HepG2 (cell line): ENCODE data around the gene TET2. TPM values are rescaled to one million over a fixed set of nuclear protein-coding genes. Genes with fewer than 3 reads are reported as not detected.

ENCODE experiments used
- ATAC-seq: fragments of 200-7000 bp; cut with Tn5 transposase; 3 replicates; pipeline ENCODE4 v1.9.1; 2020; ENCODE audit warnings: mild to moderate bottlenecking, moderate library complexity
- BruUV-seq: library from RNA; stranded (reverse); fragments of 400-500 nt; replicated peaks from 2 replicates; lab custom pipeline; 2021; lab: Mats Ljungman, UMichigan
- CTCF ChIA-PET: fragments of 300-600 bp; formaldehyde crosslinking; extraction: SDS; loops from one replicate; lab custom pipeline; 2021; ENCODE audit warnings: low total read pairs, inconsistent platforms, low intra/inter-chr PET ratio; lab: Yijun Ruan, JAX
- POLR2A ChIA-PET: fragments of 350-600 bp; sonication (Branson Sonifier 250); formaldehyde crosslinking; loops from one replicate; lab custom pipeline; 2020; ENCODE audit warnings: antibody characterized with exemption, inconsistent platforms; lab: Yijun Ruan, JAX
- DNase-seq: peaks from one replicate; pipeline ENCODE4 v3.0.0-alpha.2; 2015; ENCODE audit warnings: low spot score
- FAIRE-seq: peaks from 3 replicates; lab custom pipeline; 2011; peaks lifted over from hg19 to GRCh38; lab: Jason Lieb, UNC
- H2AFZ ChIP-seq: one replicate; pipeline ENCODE4 v1.6.1; 2011; ENCODE audit warnings: low read length, inconsistent platforms
- H3K27ac ChIP-seq: fragments of 300-600 bp; 3 replicates; pipeline ENCODE4 v1.8.0; 2011; ENCODE audit warnings: mixed run types, mild to moderate bottlenecking, mixed read lengths, low read length, inconsistent platforms; ENCODE audit not compliant: insufficient read depth; ENCODE audit errors: extremely low read length
- H3K27me3 ChIP-seq, 2 experiments: fragments of 200-600 bp in 1 of 2; 2 replicates in 1 of 2; 3 replicates in 1 of 2; pipeline versions ENCODE4 v1.6.0 to v1.8.0; 2011; ENCODE audit warnings: low read length in 2 of 2, mild to moderate bottlenecking in 2 of 2, moderate library complexity in 2 of 2, inconsistent platforms in 1 of 2; ENCODE audit not compliant: insufficient read depth in 2 of 2, control insufficient read depth in 1 of 2
- H3K36me3 ChIP-seq, 2 experiments: fragments of 200-600 bp in 1 of 2; replicated peaks in 1 of 2; 2 replicates in 1 of 2; 3 replicates in 1 of 2; pipeline versions ENCODE4 v1.5.1 to v1.8.0; 2011; ENCODE audit warnings: low read length in 2 of 2, inconsistent platforms in 1 of 2; ENCODE audit not compliant: insufficient read depth in 2 of 2, control insufficient read depth in 1 of 2
- H3K4me1 ChIP-seq: 2 replicates; pipeline ENCODE4 v1.5.1; 2012; ENCODE audit warnings: low read length, inconsistent platforms; ENCODE audit not compliant: insufficient read depth
- H3K4me2 ChIP-seq: 2 replicates; pipeline ENCODE4 v1.6.0; 2011; ENCODE audit warnings: low read depth, low read length, inconsistent platforms
- H3K4me3 ChIP-seq, 3 experiments: fragments of 200-600 bp in 1 of 3; sonication (generic), shearing (Covaris generic) in 1 of 3; replicated peaks in 1 of 3; 2 replicates each; pipeline ENCODE4 v1.5.1; 2011 to 2016; ENCODE audit warnings: low read length in 3 of 3, inconsistent platforms in 2 of 3, low read depth in 2 of 3, mild to moderate bottlenecking in 2 of 3, control low read depth in 1 of 3, mixed read lengths in 1 of 3; ENCODE audit not compliant: insufficient read depth in 1 of 3
- H3K79me2 ChIP-seq: one replicate; pipeline ENCODE4 v1.6.1; 2011; ENCODE audit warnings: low read length, inconsistent platforms; ENCODE audit not compliant: insufficient read depth
- H3K9ac ChIP-seq: 2 replicates; pipeline ENCODE4 v1.6.0; 2011; ENCODE audit warnings: mild to moderate bottlenecking, low read depth, low read length, inconsistent platforms; ENCODE audit not compliant: insufficient read depth
- H3K9me3 ChIP-seq: 2 replicates; pipeline ENCODE4 v1.5.1; 2012; ENCODE audit warnings: mild to moderate bottlenecking, low read length
- H4K20me1 ChIP-seq: 2 replicates; pipeline ENCODE4 v1.6.0; 2011; ENCODE audit warnings: inconsistent platforms, mild to moderate bottlenecking, low read length, moderate library complexity; ENCODE audit not compliant: insufficient read depth
- HNRNPH1 ChIP-seq: fragments of 200-400 bp; formaldehyde crosslinking; optimal IDR thresholded peaks from 2 replicates; pipeline ENCODE3; 2017; ENCODE audit warnings: mild to moderate bottlenecking, low read depth, low read length
- IKZF1 ChIP-seq: fragments of 450-650 bp; IDR thresholded peaks from 2 replicates; pipeline ENCODE4 v1.7.1; 2016
- KAT7 ChIP-seq: IDR thresholded peaks from 2 replicates; pipeline ENCODE4 v1.6.1; 2018; ENCODE audit warnings: borderline replicate concordance, missing compliant biosample characterization
- RARG ChIP-seq: sonication (generic); formaldehyde crosslinking; IDR thresholded peaks from 2 replicates; pipeline ENCODE4 v1.4.0; 2020; ENCODE audit warnings: low read depth, mild to moderate bottlenecking, missing genetic modification reagents
- RFX5 ChIP-seq: IDR thresholded peaks from 2 replicates; pipeline ENCODE4 v1.6.1; 2011; ENCODE audit warnings: low read depth, low read length, improper control_type of control experiment
- ZNF280B ChIP-seq: sonication (generic); formaldehyde crosslinking; IDR thresholded peaks from 2 replicates; pipeline ENCODE4 v1.5.0; 2020; ENCODE audit warnings: missing genetic modification reagents, mild to moderate bottlenecking, borderline replicate concordance
- ZSCAN30 ChIP-seq: sonication (generic); formaldehyde crosslinking; IDR thresholded peaks from 2 replicates; pipeline ENCODE4 v1.5.0; 2020; ENCODE audit warnings: mild to moderate bottlenecking, missing genetic modification reagents
- WGBS: methylation state at CpG from one replicate; pipeline ENCODE4 v1.1.6; 2017; ENCODE audit warnings: low lambda C conversion rate; 5-methylcytosine and 5-hydroxymethylcytosine counted together
- in situ Hi-C: cut with HindIII; loops from 2 replicates; pipeline ENCODE4 v1.10.0; 2017; ENCODE audit warnings: low pct_unique_long_range_greater_than_20kb; ENCODE audit not compliant: extremely low pct_ligation_motif_present
- intact Hi-C: fragments of 100-400 bp; cut with micrococcal nuclease; formaldehyde crosslinking; loops from one replicate; pipeline ENCODE4 v1.10.0; 2022; ENCODE audit not compliant: unreplicated experiment
- polyA plus RNA-seq, 8 experiments: library from polyadenylated mRNA; depleted of rRNA in 3 of 8; stranded (reverse) in 7 of 8; unstranded in 1 of 8; fragments of >200 nt; fragmentation: Illumina TruSeq in 4 of 8; extraction: Trizol in 4 of 8; gene quantifications; 2 replicates each; pipeline versions ENCODE4 v1.2.1 to v1.2.3, GENCODE V29; 2011 to 2016; ENCODE audit warnings: low read depth in 4 of 8, missing spikeins in 1 of 8, mixed read lengths in 1 of 8; ENCODE audit not compliant: insufficient read depth in 1 of 8
- total RNA-seq, 5 experiments: library from RNA; depleted of rRNA; stranded (reverse); fragments of >200 nt; fragmentation: Illumina TruSeq; extraction: Trizol; gene quantifications; 2 replicates each; pipeline ENCODE4 v1.2.3, GENCODE V29; 2016; ENCODE audit warnings: low read depth in 1 of 5
- TF ChIP-seq, protein P1 (sequence below): sonication (generic); formaldehyde crosslinking; IDR thresholded peaks from 2 replicates; pipeline ENCODE4 v1.4.0; 2020; ENCODE audit warnings: low read depth, mild to moderate bottlenecking, missing genetic modification reagents
- TF ChIP-seq, protein P2 (sequence below): sonication (generic); formaldehyde crosslinking; IDR thresholded peaks from 2 replicates; pipeline ENCODE4 v1.5.1; 2020; ENCODE audit warnings: mild to moderate bottlenecking, missing genetic modification reagents

TET2 gene
- total and polyA plus RNA-seq, 2 of the 13 experiments (the other 11 are each of a cell fraction or from before 2014, with no cell fraction given): 4.7 to 4.8 TPM

- CTCF ChIA-PET: no interaction called here
- TF ChIP-seq ZSCAN30 (CRISPR knock-in tag) (no peak), ZNF280B (CRISPR knock-in tag) (no peak)
- TF ChIP-seq, all 625 proteins: peak for 0
- H3K9me3 ChIP-seq: no peaks in the 10 kb centered on the region
Measured at GRCh38 chr4:105194328-105195231, 47.9 kb downstream of the TET2 start.

GRCh38 chr4:105196523-105197145 is 50.0 kb downstream of the TET2 start:
- no peaks in the 10 kb centered on the region for H4K20me1 ChIP-seq
- intact Hi-C loops (no loop called here), in situ Hi-C loops (no loop called here)
- no peak for FAIRE-seq
- 0 out of 3 replicates have a peak, but pooled peaks have one; percentile 43 for ATAC-seq
- 87% methylated on average over 5 of the region's 5 CpGs for WGBS
- no peak overlapping the region for H3K9ac ChIP-seq
- DNase-seq: no peak
- no peak overlapping the region for H2AFZ ChIP-seq
- peaks cover 27% of the 10 kb centered on the region for H3K4me1 ChIP-seq
- H3K27ac ChIP-seq: no peak overlapping the region
- H3K79me2 ChIP-seq: no peaks in the 10 kb centered on the region
- no peaks in the 10 kb centered on the region for H3K36me3 ChIP-seq
- H3K9me3 ChIP-seq: no peaks in the 10 kb centered on the region
- no peaks in the 10 kb centered on the region for H3K27me3 ChIP-seq
- no peak overlapping the region for H3K4me3 ChIP-seq
- ChIA-PET CTCF (interaction anchor here (0.9 to 1.1 kb wide), 2 partner anchors 50 to 55 kb away, joined by 3 read pairs; partner anchors contain the start of gene TET2), POLR2A (no interaction called here)
- BruUV-seq: no TSS peak
- H3K4me2 ChIP-seq: no peak overlapping the region
- no peak for TF ChIP-seq KAT7 (CRISPR knock-in tag)
- TF ChIP-seq, protein P1, sequence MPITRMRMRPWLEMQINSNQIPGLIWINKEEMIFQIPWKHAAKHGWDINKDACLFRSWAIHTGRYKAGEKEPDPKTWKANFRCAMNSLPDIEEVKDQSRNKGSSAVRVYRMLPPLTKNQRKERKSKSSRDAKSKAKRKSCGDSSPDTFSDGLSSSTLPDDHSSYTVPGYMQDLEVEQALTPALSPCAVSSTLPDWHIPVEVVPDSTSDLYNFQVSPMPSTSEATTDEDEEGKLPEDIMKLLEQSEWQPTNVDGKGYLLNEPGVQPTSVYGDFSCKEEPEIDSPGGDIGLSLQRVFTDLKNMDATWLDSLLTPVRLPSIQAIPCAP: no peak
- TF ChIP-seq RFX5: no peak
- TF ChIP-seq RARG: no peak
- TF ChIP-seq, protein P2, sequence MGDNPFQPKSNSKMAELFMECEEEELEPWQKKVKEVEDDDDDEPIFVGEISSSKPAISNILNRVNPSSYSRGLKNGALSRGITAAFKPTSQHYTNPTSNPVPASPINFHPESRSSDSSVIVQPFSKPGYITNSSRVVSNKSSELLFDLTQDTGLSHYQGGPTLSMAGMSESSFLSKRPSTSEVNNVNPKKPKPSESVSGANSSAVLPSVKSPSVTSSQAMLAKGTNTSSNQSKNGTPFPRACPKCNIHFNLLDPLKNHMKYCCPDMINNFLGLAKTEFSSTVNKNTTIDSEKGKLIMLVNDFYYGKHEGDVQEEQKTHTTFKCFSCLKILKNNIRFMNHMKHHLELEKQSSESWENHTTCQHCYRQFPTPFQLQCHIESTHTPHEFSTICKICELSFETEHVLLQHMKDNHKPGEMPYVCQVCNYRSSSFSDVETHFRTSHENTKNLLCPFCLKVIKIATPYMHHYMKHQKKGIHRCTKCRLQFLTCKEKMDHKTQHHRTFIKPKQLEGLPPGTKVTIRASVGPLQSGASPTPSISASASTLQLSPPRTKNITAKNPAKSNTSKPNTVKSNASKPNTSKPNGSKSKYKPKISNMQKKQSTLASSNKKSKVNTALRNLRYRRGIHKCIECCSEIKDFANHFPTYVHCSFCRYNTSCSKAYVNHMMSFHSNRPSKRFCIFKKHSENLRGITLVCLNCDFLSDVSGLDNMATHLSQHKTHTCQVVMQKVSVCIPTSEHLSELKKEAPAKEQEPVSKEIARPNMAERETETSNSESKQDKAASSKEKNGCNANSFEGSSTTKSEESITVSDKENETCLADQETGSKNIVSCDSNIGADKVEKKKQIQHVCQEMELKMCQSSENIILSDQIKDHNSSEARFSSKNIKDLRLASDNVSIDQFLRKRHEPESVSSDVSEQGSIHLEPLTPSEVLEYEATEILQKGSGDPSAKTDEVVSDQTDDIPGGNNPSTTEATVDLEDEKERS: no peak
- TF ChIP-seq IKZF1: no peak
- no peak for TF ChIP-seq HNRNPH1

More at GRCh38 chr4:105194328-105195231, 47.9 kb downstream of the TET2 start:
- H2AFZ ChIP-seq: no peak overlapping the region
- H4K20me1 ChIP-seq: no peaks in the 10 kb centered on the region
- in situ Hi-C loops (no loop called here), intact Hi-C loops (no loop called here)
- no peaks in the 10 kb centered on the region for H3K27me3 ChIP-seq
- POLR2A ChIA-PET: no interaction called here
- no peak overlapping the region for H3K9ac ChIP-seq
- DNase-seq: no peak
- FAIRE-seq: no peak
- no TSS peak for BruUV-seq
- H3K27ac ChIP-seq: no peak overlapping the region
- ATAC-seq: no peak
- H3K79me2 ChIP-seq: no peaks in the 10 kb centered on the region
- H3K4me1 ChIP-seq: peaks cover 27% of the 10 kb centered on the region
- H3K4me2 ChIP-seq: no peak overlapping the region
- no peaks in the 10 kb centered on the region; a peak in 2 of 5 replicates for H3K36me3 ChIP-seq
- H3K4me3 ChIP-seq: no peak overlapping the region
